ENCODE measurements around the gene STEAP3.

The STEAP3 gene

GRCh38 chr2:119246884-119247843, 23.5 kb downstream of the STEAP3 start:
- H3K79me2 ChIP-seq, result peaks cover 54% of the 10 kb centered on the region
- H2AFZ ChIP-seq, result no peak overlapping the region
- H3K4me3 ChIP-seq (ENCODE audit: low read depth, low read length), result no peak overlapping the region
- H3K27ac ChIP-seq, result no peak overlapping the region
- no peaks in the 10 kb centered on the region for H3K9me3 ChIP-seq (ENCODE audit: control insufficient read depth, low read length)
- H3K4me1 ChIP-seq, result peaks cover 11% of the 10 kb centered on the region
- H3K36me3 ChIP-seq (ENCODE audit: control insufficient read depth, insufficient read depth, low read length), result no peaks in the 10 kb centered on the region
- no peak for TF ChIP-seq CTCF (IDR thresholded peaks at IDR 0.05)
- H3K9ac ChIP-seq, result no peak overlapping the region
- no peak overlapping the region for H3K4me2 ChIP-seq (ENCODE audit: low read length)
- H3K27me3 ChIP-seq (ENCODE audit: control insufficient read depth, insufficient read depth, low read length), result no peaks in the 10 kb centered on the region

GRCh38 chr2:119247844-119248271, 24.2 kb downstream of the STEAP3 start:
- Histone ChIP-seq H3K4me3 (ENCODE audit: low read depth, low read length) (no peak overlapping the region), H3K27me3 (ENCODE audit: control insufficient read depth, insufficient read depth, low read length) (no peaks in the 10 kb centered on the region), H3K4me2 (ENCODE audit: low read length) (no peak overlapping the region), H2AFZ (no peak overlapping the region), H3K4me1 (peaks cover 8% of the 10 kb centered on the region), H3K36me3 (ENCODE audit: control insufficient read depth, insufficient read depth, low read length) (no peaks in the 10 kb centered on the region), H3K79me2 (peaks cover 54% of the 10 kb centered on the region), H3K27ac (no peak overlapping the region), H3K9me3 (ENCODE audit: control insufficient read depth, low read length) (no peaks in the 10 kb centered on the region), H3K9ac (no peak overlapping the region)
- TF ChIP-seq CTCF (IDR thresholded peaks at IDR 0.05), result no peak

- Histone ChIP-seq H3K36me3 (ENCODE audit: control insufficient read depth, insufficient read depth, low read length) (no peaks in the 10 kb centered on the region), H3K9me3 (ENCODE audit: control insufficient read depth, low read length) (no peaks in the 10 kb centered on the region), H2AFZ (no peak overlapping the region), H3K4me2 (ENCODE audit: low read length) (no peak overlapping the region), H3K4me3 (ENCODE audit: low read depth, low read length) (no peak overlapping the region), H3K79me2 (peaks cover 52% of the 10 kb centered on the region), H3K4me1 (peaks cover 7% of the 10 kb centered on the region), H3K9ac (no peak overlapping the region), H3K27ac (no peak overlapping the region), H3K27me3 (ENCODE audit: control insufficient read depth, insufficient read depth, low read length) (no peaks in the 10 kb centered on the region)
- no peak for TF ChIP-seq CTCF (IDR thresholded peaks at IDR 0.05)
These were observed 24.7 kb downstream of the STEAP3 start for GRCh38 chr2:119248311-119248710.

GRCh38 chr2:119248751-119249150, 25.1 kb downstream of the STEAP3 start:
- Histone ChIP-seq H3K9ac (no peak overlapping the region), H3K9me3 (ENCODE audit: control insufficient read depth, low read length) (no peaks in the 10 kb centered on the region), H3K27ac (no peak overlapping the region), H3K4me2 (ENCODE audit: low read length) (no peak overlapping the region), H3K36me3 (ENCODE audit: control insufficient read depth, insufficient read depth, low read length) (no peaks in the 10 kb centered on the region), H3K4me3 (ENCODE audit: low read depth, low read length) (no peak overlapping the region), H2AFZ (no peak overlapping the region), H3K4me1 (peaks cover 3% of the 10 kb centered on the region), H3K79me2 (peaks cover 48% of the 10 kb centered on the region), H3K27me3 (ENCODE audit: control insufficient read depth, insufficient read depth, low read length) (no peaks in the 10 kb centered on the region)
- TF ChIP-seq CTCF (IDR thresholded peaks at IDR 0.05), result no peak
